Lung (tissue), 12 donors: ENCODE data around the gene VCP. TPM values are rescaled to one million over a fixed set of nuclear protein-coding genes. Genes with fewer than 3 reads are reported as not detected.
A peak's percentile ranks its signal among the peaks of the same experiment; 100 is the strongest.

Experiments
- ATAC-seq: fragments of 200-7000 bp; cut with Tn5 transposase; one replicate; pipeline ENCODE4 v1.9.1; 2020; ENCODE audit warnings: moderate number of reproducible peaks; ENCODE audit not compliant: insufficient read depth, low FRiP score
- DNase-seq, 3 donors: peaks; one replicate each; pipeline ENCODE4 v3.0.0-alpha.2; 2013 to 2017
- H3K27ac ChIP-seq, 2 donors: one replicate each; pipeline ENCODE4 v1.5.1; 2013; ENCODE audit warnings: mild to moderate bottlenecking in 2 of 2, moderate library complexity in 2 of 2, control low read depth in 1 of 2, inconsistent platforms in 1 of 2, low read depth in 1 of 2, low read length in 1 of 2
- H3K27me3 ChIP-seq, 3 donors: one replicate each; pipeline ENCODE4 v1.5.1; 2013; ENCODE audit warnings: low read length in 2 of 3; ENCODE audit not compliant: control insufficient read depth in 3 of 3, insufficient read depth in 3 of 3
- H3K36me3 ChIP-seq, 4 donors: one replicate each; pipeline ENCODE4 v1.5.1; 2013; ENCODE audit warnings: low read length in 4 of 4, mild to moderate bottlenecking in 1 of 4, moderate library complexity in 1 of 4; ENCODE audit not compliant: control insufficient read depth in 4 of 4, insufficient read depth in 4 of 4
- H3K4me1 ChIP-seq, 5 donors: one replicate each; pipeline ENCODE4 v1.5.1; 2013; ENCODE audit warnings: low read length in 5 of 5, mild to moderate bottlenecking in 2 of 5, moderate library complexity in 1 of 5; ENCODE audit not compliant: control insufficient read depth in 5 of 5, insufficient read depth in 5 of 5
- H3K4me3 ChIP-seq: one replicate; pipeline ENCODE4 v1.5.1; 2013; ENCODE audit warnings: mild to moderate bottlenecking, control low read depth, moderate library complexity
- H3K9ac ChIP-seq, 2 donors: one replicate each; pipeline ENCODE4 v1.5.1; 2013; ENCODE audit warnings: low read length in 2 of 2, control low read depth in 1 of 2; ENCODE audit not compliant: insufficient read depth in 1 of 2
- H3K9me3 ChIP-seq, 4 donors: one replicate each; pipeline ENCODE4 v1.5.1; 2013; ENCODE audit warnings: low read length in 3 of 4, mild to moderate bottlenecking in 1 of 4, moderate library complexity in 1 of 4; ENCODE audit not compliant: control insufficient read depth in 4 of 4, insufficient read depth in 3 of 4
- WGBS, 2 donors: extraction: QIAGEN DNeasy Blood & Tissue Kit; methylation state at CpG; one replicate each; pipeline ENCODE4 v1.1.7; 2013; 5-methylcytosine and 5-hydroxymethylcytosine counted together
- polyA plus RNA-seq, 2 donors: library from polyadenylated mRNA; stranded (reverse); fragments of 200-250 nt; gene quantifications; one replicate each; pipeline ENCODE4 v1.2.1, GENCODE V29; 2013
- total RNA-seq, 2 donors: library from RNA; depleted of rRNA in 1 of 2; stranded (reverse); fragments of >200 nt in 1 of 2; gene quantifications; one replicate each; pipeline ENCODE4 v1.2.1, GENCODE V29; 2014 to 2021
- TF ChIP-seq, protein P1 (sequence below): IDR thresholded peaks from 2 replicates; pipeline ENCODE4 v1.5.1; 2012; ENCODE audit warnings: mild to moderate bottlenecking; ENCODE audit errors: control extremely low read depth, extremely low read depth
- donor health status: control.
- donor health status: control.
- donor health status: Bipolar disorder and iron deficiency.
- donor health status: healthy.
- donor health status: DM: yes; HTN: yes; CAD: no.

The VCP gene
- total and polyA plus RNA-seq, 4 donors, result 58.5 to 249 (median 178) TPM

DNA sequence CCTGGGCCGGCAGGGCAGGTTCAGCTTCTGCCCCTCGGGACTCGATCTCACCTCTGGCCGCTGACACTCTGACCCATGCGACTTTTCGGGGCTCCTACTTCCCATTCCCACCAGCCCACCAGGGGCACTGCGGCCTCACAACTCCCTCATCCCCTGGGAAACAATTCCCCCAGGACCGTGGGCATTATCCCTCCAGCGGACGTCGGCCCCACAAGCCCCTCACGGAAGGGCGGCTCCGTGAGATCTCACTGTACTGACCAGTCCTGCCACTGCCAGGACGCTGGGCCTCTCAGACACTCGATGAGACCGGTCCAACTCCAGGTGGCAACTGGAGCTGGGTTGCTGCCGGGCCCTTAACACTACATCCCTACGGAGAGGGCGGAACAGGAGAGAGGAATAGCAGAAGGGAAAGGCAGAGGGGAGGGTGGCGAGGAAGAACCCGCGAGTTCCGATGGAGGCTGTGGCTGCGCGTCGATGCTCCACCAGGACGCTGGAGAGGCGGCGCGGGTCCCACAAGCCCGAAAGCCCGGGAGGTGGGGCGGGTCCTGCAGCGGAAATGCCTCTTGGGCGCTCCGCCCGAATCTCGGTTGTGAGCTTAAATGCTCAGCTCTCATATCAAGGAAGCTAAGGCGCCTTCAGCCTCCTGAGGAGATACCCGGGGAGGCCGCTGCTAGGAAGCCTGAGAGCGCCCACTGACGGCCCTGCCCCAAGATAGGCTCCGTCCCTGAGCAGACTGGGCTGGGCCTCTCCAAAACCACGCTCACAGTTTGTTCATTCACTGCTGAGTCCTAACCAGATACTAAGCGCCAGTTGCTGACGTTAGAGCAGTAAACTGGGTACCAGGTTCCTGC lies 36.3 kb downstream of the VCP start:
- H3K27ac ChIP-seq, result no peak overlapping the region
- no peaks in the 10 kb centered on the region for H3K9me3 ChIP-seq
- H3K4me1 ChIP-seq, result peaks cover 0 to 11% (median 0%) of the 10 kb centered on the region in 5 donors
- no peaks in the 10 kb centered on the region for H3K27me3 ChIP-seq
- WGBS, 2 donors, result 33 to 34% methylated on average over 48 of the region's 48 CpGs
- H3K4me3 ChIP-seq, result no peak overlapping the region
- TF ChIP-seq, protein P1, sequence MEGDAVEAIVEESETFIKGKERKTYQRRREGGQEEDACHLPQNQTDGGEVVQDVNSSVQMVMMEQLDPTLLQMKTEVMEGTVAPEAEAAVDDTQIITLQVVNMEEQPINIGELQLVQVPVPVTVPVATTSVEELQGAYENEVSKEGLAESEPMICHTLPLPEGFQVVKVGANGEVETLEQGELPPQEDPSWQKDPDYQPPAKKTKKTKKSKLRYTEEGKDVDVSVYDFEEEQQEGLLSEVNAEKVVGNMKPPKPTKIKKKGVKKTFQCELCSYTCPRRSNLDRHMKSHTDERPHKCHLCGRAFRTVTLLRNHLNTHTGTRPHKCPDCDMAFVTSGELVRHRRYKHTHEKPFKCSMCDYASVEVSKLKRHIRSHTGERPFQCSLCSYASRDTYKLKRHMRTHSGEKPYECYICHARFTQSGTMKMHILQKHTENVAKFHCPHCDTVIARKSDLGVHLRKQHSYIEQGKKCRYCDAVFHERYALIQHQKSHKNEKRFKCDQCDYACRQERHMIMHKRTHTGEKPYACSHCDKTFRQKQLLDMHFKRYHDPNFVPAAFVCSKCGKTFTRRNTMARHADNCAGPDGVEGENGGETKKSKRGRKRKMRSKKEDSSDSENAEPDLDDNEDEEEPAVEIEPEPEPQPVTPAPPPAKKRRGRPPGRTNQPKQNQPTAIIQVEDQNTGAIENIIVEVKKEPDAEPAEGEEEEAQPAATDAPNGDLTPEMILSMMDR, result no peak
- DNase-seq (peak; percentile 78 to 85 (median 81)), ATAC-seq (peak; percentile 50)
- peaks cover 0 to 4% (median under 1%) of the 10 kb centered on the region in 4 donors for H3K36me3 ChIP-seq
- peak overlapping the region; percentile 16 to 67 for H3K9ac ChIP-seq

- DNase-seq, result no peak
- ATAC-seq, result no peak
- Histone ChIP-seq H3K9me3 (no peaks in the 10 kb centered on the region), H3K4me3 (no peak overlapping the region), H3K36me3 (peaks cover 0 to 4% (median 1%) of the 10 kb centered on the region in 4 donors), H3K4me1 (peaks cover 0 to 11% (median 2%) of the 10 kb centered on the region in 5 donors), H3K27ac (no peak overlapping the region), H3K9ac (no peak overlapping the region), H3K27me3 (no peaks in the 10 kb centered on the region)
- TF ChIP-seq, protein P1, result no peak
- WGBS, 2 donors, result 95 to 97% methylated on average over 2 of the region's 2 CpGs
These were observed 39.3 kb downstream of the VCP start for GRCh38 chr9:35033101-35033500.

- no peak overlapping the region for H3K9ac ChIP-seq
- peaks cover 0 to 4% (median 1%) of the 10 kb centered on the region in 4 donors for H3K36me3 ChIP-seq
- TF ChIP-seq, protein P1, result no peak
- peak; percentile 22 to 54 (median 51) for DNase-seq
- no peak overlapping the region for H3K4me3 ChIP-seq
- no peak for ATAC-seq
- H3K27me3 ChIP-seq, result no peaks in the 10 kb centered on the region
- peaks cover 0 to 15% (median 0%) of the 10 kb centered on the region in 5 donors for H3K4me1 ChIP-seq
- 51 to 64% methylated on average over 2 of the region's 2 CpGs for WGBS, 2 donors
- no peaks in the 10 kb centered on the region for H3K9me3 ChIP-seq
- H3K27ac ChIP-seq, result no peak overlapping the region
These were observed 42.6 kb downstream of the VCP start for GRCh38 chr9:35029852-35030251.
